Activated T-helper 1 cell treated with anti-CD3 and anti-CD28 coated beads, Interleukin-12 subunit alpha, Interleukin-12 subunit beta, Interleukin-2, Interleukin-4 antibody, amounts not matched to agents 30 ng/mL and 10 ng/mL and 1 ng/mL, durations not matched to agents 14 hours and 24 hours and 36 hours (primary cell): ENCODE data around the gene SATB1. TPM values are rescaled to one million over a fixed set of nuclear protein-coding genes. Genes with fewer than 3 reads are reported as not detected.
"Not testable (repeated sequence)": the region's sequence is repeated elsewhere in the genome, so short reads cannot be mapped to it uniquely, and the experiment has no call there.

Source experiments
- DNase-seq: peaks from one replicate; pipeline ENCODE4 v3.0.0; 2021; ENCODE audit warnings: low spot score
- H3K27ac Mint-ChIP-seq: one replicate; pipeline ENCODE4 v1.8.0; 2021; ENCODE audit warnings: mild to moderate bottlenecking, mixed read lengths
- H3K27me3 Mint-ChIP-seq: one replicate; pipeline ENCODE4 v1.8.0; 2022; ENCODE audit warnings: mild to moderate bottlenecking, moderate library complexity, mixed read lengths; ENCODE audit not compliant: insufficient read depth
- H3K36me3 Mint-ChIP-seq: one replicate; pipeline ENCODE4 v1.8.0; 2021; ENCODE audit warnings: low read depth, mixed read lengths
- H3K4me1 Mint-ChIP-seq: one replicate; pipeline ENCODE4 v1.8.0; 2021; ENCODE audit warnings: low read depth, mixed read lengths
- H3K4me3 Mint-ChIP-seq: one replicate; pipeline ENCODE4 v1.8.0; 2021; ENCODE audit warnings: mild to moderate bottlenecking, moderate library complexity, mixed read lengths
- H3K9me3 Mint-ChIP-seq: one replicate; pipeline ENCODE4 v1.8.0; 2021; ENCODE audit warnings: mixed read lengths
- intact Hi-C: fragments of 100-400 bp; cut with micrococcal nuclease; formaldehyde crosslinking; loops from one replicate; pipeline ENCODE4 v1.15.1; 2024
- total RNA-seq: library from RNA; stranded (reverse); gene quantifications from 2 replicates; pipeline ENCODE4 v1.2.3, GENCODE V29; 2022

The SATB1 gene
- total RNA-seq, 1 donor from 2014 or later, result 686 TPM

DNA sequence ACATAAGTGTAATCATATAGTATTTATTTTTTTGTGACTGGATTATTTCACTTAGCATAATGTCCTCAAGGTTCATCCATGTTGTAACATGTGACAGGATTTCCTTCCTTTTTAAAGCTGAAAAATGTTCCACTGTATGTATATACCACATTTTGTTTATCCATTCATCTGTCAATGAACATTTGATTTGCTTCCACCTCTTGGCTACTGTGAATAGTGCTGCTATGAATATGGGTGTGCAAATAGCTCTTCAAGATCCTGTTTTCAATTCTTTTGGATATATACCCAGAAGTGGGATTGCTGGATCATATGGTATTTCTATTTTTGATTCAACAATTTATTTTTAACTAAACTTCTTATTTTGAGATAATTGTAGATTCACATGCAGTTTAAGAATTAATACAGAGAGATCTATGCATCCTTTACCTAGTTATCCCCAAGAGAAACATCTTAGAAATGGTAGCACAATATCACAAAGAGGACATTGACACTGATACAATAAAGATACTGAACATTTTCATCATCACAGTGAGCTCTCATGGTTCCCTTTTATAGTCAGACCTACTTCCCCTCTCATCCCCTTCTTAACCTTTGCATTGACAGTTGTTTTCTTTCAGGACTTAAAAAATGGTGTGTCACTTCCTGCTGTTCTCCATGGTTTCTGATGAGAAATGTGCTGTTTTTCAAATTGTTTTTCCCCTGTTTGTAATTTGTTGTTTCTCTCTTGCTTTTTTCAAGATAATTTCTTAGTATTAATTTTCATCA lies 90.1 kb downstream of the SATB1 start:
- no peak for DNase-seq
- H3K27ac Mint-ChIP-seq, result no peak overlapping the region
- peaks cover 15% of the 10 kb centered on the region for H3K4me1 Mint-ChIP-seq
- intact Hi-C loops, result no loop called here
- H3K36me3 Mint-ChIP-seq, result peaks cover 6% of the 10 kb centered on the region
- H3K4me3 Mint-ChIP-seq, result no peak overlapping the region
- H3K9me3 Mint-ChIP-seq, result peaks cover 10% of the 10 kb centered on the region
- no peaks in the 10 kb centered on the region for H3K27me3 Mint-ChIP-seq

- H3K36me3 Mint-ChIP-seq, intact Hi-C loops, H3K4me3 Mint-ChIP-seq, DNase-seq, H3K27me3 Mint-ChIP-seq, H3K27ac Mint-ChIP-seq: not testable (repeated sequence)
- H3K4me1 Mint-ChIP-seq, result peaks cover 14% of the 10 kb centered on the region
- H3K9me3 Mint-ChIP-seq, result peaks cover 16% of the 10 kb centered on the region
Observed at GRCh38 chr3:18330772-18331441, 94.2 kb downstream of the SATB1 start.

- intact Hi-C loops, result no loop called here
- no peak for DNase-seq
- Mint-ChIP-seq H3K9me3 (no peaks in the 10 kb centered on the region), H3K27me3 (peaks cover 3% of the 10 kb centered on the region), H3K27ac (no peak overlapping the region), H3K4me3 (no peak overlapping the region), H3K4me1 (no peaks in the 10 kb centered on the region), H3K36me3 (no peaks in the 10 kb centered on the region)
Observed at GRCh38 chr3:18308096-18308650, 117.0 kb downstream of the SATB1 start.

DNA sequence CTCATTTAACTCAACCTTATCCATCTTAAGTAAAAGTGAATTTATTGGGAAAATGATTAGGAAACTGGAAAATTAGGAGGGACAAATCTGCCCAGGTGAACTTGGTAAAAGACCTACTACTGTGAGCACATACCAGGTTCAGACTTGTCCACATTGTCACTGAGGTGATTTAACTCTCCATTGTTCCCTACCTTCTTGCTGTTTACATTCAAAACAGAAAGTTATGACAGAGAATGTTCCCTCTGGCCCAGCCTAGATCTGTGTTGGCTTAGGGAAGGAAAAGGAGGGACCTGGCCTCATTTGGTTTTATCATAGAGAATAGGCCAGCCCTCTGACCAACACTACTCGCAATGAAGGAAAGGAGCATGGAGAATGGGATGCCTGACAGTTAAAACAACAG lies 117.6 kb downstream of the SATB1 start:
- H3K36me3 Mint-ChIP-seq, result no peaks in the 10 kb centered on the region

GRCh38 chr3:18302517-18302916 lies 122.6 kb downstream of the SATB1 start:
- H3K4me3 Mint-ChIP-seq, result no peak overlapping the region
- no peaks in the 10 kb centered on the region for H3K4me1 Mint-ChIP-seq
- H3K27me3 Mint-ChIP-seq, result peaks cover 7% of the 10 kb centered on the region
- intact Hi-C loops, result no loop called here
- peaks cover 8% of the 10 kb centered on the region for H3K9me3 Mint-ChIP-seq
- H3K36me3 Mint-ChIP-seq, result no peaks in the 10 kb centered on the region
- no peak overlapping the region for H3K27ac Mint-ChIP-seq
- no peak for DNase-seq

More for the DNA sequence above, 117.6 kb downstream of the SATB1 start:
- DNase-seq, result no peak
- Mint-ChIP-seq H3K9me3 (no peaks in the 10 kb centered on the region), H3K27me3 (peaks cover 3% of the 10 kb centered on the region), H3K27ac (no peak overlapping the region), H3K4me3 (no peak overlapping the region), H3K4me1 (no peaks in the 10 kb centered on the region)
- intact Hi-C loops, result no loop called here

DNA sequence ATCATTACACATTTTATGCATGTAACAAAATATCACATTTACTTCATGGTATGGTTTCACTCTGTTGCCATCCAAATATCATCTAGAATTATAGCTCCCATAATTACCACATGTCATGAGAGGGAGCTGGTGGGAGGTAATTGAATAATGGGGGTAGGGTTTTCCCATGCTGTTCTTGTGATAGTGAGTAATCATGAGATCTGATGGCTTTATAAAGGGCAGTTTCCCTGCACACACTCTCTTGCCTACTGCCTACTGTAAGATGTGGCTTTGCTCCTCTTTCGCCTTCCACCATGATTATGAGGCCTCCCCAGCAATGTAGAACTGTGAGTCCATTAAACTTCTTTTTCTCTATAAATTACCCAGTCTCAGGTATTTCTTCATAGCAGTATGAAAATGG lies 123.4 kb downstream of the SATB1 start:
- Mint-ChIP-seq H3K36me3 (no peaks in the 10 kb centered on the region), H3K27ac (no peak overlapping the region), H3K27me3 (peaks cover 7% of the 10 kb centered on the region), H3K9me3 (peaks cover 15% of the 10 kb centered on the region), H3K4me1 (no peaks in the 10 kb centered on the region), H3K4me3 (no peak overlapping the region)
- intact Hi-C loops, result no loop called here
- DNase-seq, result no peak

DNA sequence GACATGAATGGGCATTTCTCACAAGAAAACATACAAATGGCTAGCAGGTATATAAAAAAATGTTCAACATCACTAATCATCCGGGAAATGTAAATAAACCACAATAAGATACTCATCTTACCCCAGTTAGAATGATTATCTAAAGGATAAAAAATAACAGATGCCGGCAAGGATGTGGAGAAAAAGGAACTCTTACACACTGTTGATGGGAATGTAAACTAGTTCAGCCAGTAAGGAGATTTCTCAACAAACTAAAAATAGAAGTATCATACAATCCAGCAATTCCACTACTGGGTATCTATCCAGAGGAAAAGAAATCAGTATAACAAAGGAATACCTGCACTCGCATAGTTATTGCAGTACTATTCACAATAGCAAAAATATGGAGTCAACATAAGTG lies 124.2 kb downstream of the SATB1 start:
- no peak for DNase-seq
- Mint-ChIP-seq H3K4me3 (no peak overlapping the region), H3K9me3 (peaks cover 20% of the 10 kb centered on the region), H3K4me1 (no peaks in the 10 kb centered on the region), H3K36me3 (no peaks in the 10 kb centered on the region), H3K27me3 (peaks cover 9% of the 10 kb centered on the region), H3K27ac (no peak overlapping the region)
- intact Hi-C loops, result no loop called here

GRCh38 chr3:18297126-18297525 lies 128.0 kb downstream of the SATB1 start:
- Mint-ChIP-seq H3K36me3 (no peaks in the 10 kb centered on the region), H3K27me3 (peaks cover 16% of the 10 kb centered on the region), H3K27ac (no peak overlapping the region), H3K4me1 (no peaks in the 10 kb centered on the region), H3K4me3 (no peak overlapping the region), H3K9me3 (peaks cover 25% of the 10 kb centered on the region)
- DNase-seq, result no peak
- intact Hi-C loops, result loop anchor here (10.0 kb wide), 1 partner anchor 402 kb away; no protein-coding TSS in a partner anchor
